Nephron progenitor cell (in vitro differentiated cells): Measurements from ENCODE around the gene TEX36.

Experiments
- DNase-seq: peaks from one replicate; pipeline ENCODE4 v3.0.0; 2021
- H3K27ac Mint-ChIP-seq: 2 replicates; pipeline ENCODE4 v1.8.0; 2021; ENCODE audit warnings: mild to moderate bottlenecking, moderate library complexity, mixed read lengths
- H3K27me3 Mint-ChIP-seq: 2 replicates; pipeline ENCODE4 v1.8.0; 2021; ENCODE audit warnings: mild to moderate bottlenecking, low read depth, mixed read lengths; ENCODE audit not compliant: poor library complexity
- H3K36me3 Mint-ChIP-seq: 2 replicates; pipeline ENCODE4 v1.8.0; 2021; ENCODE audit warnings: low read depth, mixed read lengths
- H3K4me1 Mint-ChIP-seq: 2 replicates; pipeline ENCODE4 v1.8.0; 2021; ENCODE audit warnings: mixed read lengths
- H3K4me3 Mint-ChIP-seq: 2 replicates; pipeline ENCODE4 v1.8.0; 2021; ENCODE audit warnings: mild to moderate bottlenecking, moderate library complexity, mixed read lengths
- H3K9me3 Mint-ChIP-seq: 2 replicates; pipeline ENCODE4 v1.8.0; 2021; ENCODE audit warnings: mild to moderate bottlenecking, moderate library complexity, mixed read lengths
- TF ChIP-seq, protein P1 (sequence below): fragments of 200-600 bp; sonication (generic); IDR thresholded peaks from 2 replicates; pipeline ENCODE4 v1.5.0; 2021; ENCODE audit warnings: antibody characterized with exemption

TEX36 gene

DNA sequence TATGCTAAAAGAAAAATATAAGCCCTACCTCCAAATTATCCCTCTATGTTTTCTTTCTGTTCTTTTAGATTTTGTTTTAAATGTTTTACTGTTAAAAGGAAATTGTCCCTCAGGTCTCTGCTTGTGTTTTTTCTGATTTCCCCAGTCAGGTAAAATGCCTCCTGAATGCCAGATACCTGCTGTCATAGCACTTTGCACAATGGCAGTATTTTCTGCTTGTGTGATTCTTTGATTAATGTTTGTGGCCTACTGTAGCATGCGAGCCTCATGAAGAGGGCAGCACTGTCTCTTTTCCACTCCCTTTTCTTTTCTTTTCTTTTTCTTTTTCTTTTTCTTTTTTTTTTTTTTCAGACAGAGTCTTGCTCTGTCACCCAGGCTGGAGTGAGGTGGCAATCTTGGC lies 71.2 kb downstream of the TEX36 start:
- no peak for DNase-seq
- Mint-ChIP-seq H3K27me3 (no peaks in the 10 kb centered on the region), H3K4me1 (no peaks in the 10 kb centered on the region), H3K9me3 (no peaks in the 10 kb centered on the region), H3K27ac (no peak overlapping the region), H3K4me3 (no peak overlapping the region), H3K36me3 (no peaks in the 10 kb centered on the region)
- TF ChIP-seq, protein P1, sequence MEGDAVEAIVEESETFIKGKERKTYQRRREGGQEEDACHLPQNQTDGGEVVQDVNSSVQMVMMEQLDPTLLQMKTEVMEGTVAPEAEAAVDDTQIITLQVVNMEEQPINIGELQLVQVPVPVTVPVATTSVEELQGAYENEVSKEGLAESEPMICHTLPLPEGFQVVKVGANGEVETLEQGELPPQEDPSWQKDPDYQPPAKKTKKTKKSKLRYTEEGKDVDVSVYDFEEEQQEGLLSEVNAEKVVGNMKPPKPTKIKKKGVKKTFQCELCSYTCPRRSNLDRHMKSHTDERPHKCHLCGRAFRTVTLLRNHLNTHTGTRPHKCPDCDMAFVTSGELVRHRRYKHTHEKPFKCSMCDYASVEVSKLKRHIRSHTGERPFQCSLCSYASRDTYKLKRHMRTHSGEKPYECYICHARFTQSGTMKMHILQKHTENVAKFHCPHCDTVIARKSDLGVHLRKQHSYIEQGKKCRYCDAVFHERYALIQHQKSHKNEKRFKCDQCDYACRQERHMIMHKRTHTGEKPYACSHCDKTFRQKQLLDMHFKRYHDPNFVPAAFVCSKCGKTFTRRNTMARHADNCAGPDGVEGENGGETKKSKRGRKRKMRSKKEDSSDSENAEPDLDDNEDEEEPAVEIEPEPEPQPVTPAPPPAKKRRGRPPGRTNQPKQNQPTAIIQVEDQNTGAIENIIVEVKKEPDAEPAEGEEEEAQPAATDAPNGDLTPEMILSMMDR: no peak

DNA sequence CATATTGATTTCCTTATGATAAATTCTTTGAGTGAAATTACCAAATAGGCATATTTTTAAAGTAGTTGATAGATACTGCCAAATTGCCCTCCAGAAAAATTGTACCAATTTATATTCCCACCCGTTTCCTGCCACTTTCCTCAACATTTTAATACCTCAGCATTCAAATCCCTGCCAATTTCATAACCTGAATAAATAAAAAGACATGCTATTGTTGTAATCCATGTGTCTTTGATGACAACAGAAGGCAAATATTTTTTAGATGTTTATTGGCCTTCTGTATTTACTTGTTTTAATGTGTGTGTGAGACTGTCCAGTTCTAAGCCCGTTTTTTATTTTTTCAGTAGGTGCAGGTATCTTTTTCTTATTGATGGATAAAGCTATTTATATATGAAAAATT lies 71.7 kb downstream of the TEX36 start:
- TF ChIP-seq, protein P1: no peak
- no peak overlapping the region for H3K27ac Mint-ChIP-seq
- no peaks in the 10 kb centered on the region for H3K36me3 Mint-ChIP-seq
- DNase-seq: no peak
- no peak overlapping the region for H3K4me3 Mint-ChIP-seq
- no peaks in the 10 kb centered on the region for H3K4me1 Mint-ChIP-seq
- H3K9me3 Mint-ChIP-seq: peaks cover under 1% of the 10 kb centered on the region
- H3K27me3 Mint-ChIP-seq: no peaks in the 10 kb centered on the region

DNA sequence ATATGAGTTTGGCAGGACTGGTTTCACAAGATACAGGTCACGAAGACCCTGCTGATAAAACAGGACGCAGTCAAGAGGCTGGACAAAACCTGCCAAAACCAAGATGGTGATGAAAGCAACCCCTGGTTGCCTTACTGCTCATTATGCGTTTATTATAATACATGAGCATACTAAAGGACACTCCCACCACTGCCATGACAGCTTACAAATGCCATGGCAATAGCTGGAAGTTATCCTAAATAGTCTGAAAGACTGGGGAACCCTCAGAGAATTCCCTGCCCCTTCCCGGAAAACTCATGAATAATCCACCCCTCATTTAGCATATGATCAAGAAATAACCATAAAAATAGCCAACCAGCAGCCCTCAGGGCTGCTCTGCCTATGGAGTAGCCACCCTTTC lies 73.1 kb downstream of the TEX36 start:
- Mint-ChIP-seq H3K4me1 (no peaks in the 10 kb centered on the region), H3K9me3 (peaks cover 8% of the 10 kb centered on the region), H3K4me3 (no peak overlapping the region), H3K27me3 (no peaks in the 10 kb centered on the region), H3K27ac (no peak overlapping the region), H3K36me3 (no peaks in the 10 kb centered on the region)
- DNase-seq: no peak
- TF ChIP-seq, protein P1: no peak

DNA sequence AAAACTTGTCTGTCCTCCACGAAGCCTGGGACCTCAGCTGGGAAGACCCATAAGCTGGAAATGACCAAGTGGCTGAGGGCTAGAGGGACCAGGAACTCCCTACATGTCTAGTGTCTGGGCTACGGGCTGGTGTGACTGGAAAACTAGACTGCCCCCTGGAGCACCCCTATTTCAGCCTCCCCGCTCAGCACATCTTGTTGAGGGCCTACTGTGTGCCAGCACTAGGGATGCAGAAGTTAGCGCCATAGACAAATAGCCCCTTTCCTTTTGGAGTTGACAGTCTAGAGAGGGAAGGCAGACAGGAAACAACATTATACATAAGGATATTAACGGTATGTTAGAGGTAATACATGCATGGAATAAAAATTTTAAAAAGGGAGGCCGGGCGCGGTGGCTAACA lies 74.5 kb downstream of the TEX36 start:
- Mint-ChIP-seq H3K4me1 (no peaks in the 10 kb centered on the region), H3K27ac (no peak overlapping the region), H3K36me3 (no peaks in the 10 kb centered on the region), H3K27me3 (no peaks in the 10 kb centered on the region), H3K4me3 (no peak overlapping the region), H3K9me3 (peaks cover 9% of the 10 kb centered on the region)
- DNase-seq: no peak
- TF ChIP-seq, protein P1: no peak

DNA sequence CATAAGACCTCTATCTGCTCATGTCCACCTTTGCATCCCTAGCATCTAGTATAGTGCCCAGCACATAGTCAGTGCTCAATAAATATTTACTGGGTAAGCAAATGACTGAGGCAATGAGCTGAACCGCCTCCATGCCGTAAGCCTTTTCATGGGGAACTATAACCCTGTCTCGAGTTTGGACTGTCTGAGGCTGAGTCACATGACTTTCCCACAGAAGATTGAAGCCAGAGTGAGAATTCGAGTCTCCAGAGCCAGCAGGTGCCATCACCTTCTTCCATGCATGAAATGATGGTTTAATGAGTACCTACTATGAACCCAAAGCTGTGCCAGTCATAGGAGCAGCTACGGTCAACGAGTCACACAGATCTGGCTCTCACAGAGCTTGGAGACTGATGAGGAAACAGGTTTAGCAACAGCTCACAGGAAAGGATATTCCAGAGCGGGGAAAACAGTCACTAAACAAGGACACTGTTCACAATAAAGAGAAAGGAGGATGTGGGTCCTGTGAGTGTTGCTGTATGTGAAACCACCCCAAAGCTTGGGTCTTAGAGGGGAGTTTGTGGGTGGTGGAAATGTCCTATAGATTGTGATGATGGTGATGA lies 75.2 kb downstream of the TEX36 start:
- H3K4me3 Mint-ChIP-seq: no peak overlapping the region
- H3K4me1 Mint-ChIP-seq: no peaks in the 10 kb centered on the region
- TF ChIP-seq, protein P1: no peak
- no peak overlapping the region for H3K27ac Mint-ChIP-seq
- H3K27me3 Mint-ChIP-seq: no peaks in the 10 kb centered on the region
- H3K36me3 Mint-ChIP-seq: no peaks in the 10 kb centered on the region
- peaks cover 9% of the 10 kb centered on the region for H3K9me3 Mint-ChIP-seq
- DNase-seq: no peak

DNA sequence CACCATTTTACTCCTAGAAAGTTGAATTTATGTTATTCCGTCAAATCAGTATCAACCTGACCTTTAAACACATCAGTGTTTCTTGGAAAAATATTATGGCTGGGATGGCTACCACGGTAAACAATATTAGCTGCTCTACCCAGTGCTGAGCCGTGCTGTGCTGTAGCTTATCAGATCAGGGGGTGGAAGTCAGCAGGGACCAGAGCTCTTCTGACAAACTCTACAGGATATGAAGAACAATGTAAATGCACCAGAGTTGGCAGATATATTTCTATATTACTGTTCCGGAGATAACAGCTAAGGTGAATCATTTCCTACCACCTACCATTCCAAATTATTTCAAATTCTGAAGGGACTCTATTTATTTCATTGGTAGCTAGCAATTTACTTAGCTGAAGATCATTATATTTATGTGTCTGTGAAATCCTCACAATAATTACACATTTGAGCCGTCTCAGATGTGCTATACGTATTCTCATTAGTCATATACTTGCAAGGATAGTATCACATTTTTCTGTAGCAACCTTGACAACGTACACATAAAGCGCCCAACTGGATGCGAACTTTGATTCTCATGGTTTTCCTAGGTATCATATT lies 76.5 kb downstream of the TEX36 start:
- Mint-ChIP-seq H3K4me3 (no peak overlapping the region), H3K27me3 (no peaks in the 10 kb centered on the region), H3K4me1 (no peaks in the 10 kb centered on the region), H3K27ac (no peak overlapping the region), H3K9me3 (peaks cover 9% of the 10 kb centered on the region), H3K36me3 (no peaks in the 10 kb centered on the region)
- TF ChIP-seq, protein P1: no peak
- no peak for DNase-seq
